ENCODE results near the gene IL17B. TPM values are rescaled to one million over a fixed set of nuclear protein-coding genes. Genes with fewer than 3 reads are reported as not detected.

IL17B gene
- total RNA-seq, 6 donors from 2014 or later, result 2.4 TPM; not detected in 5

DNA sequence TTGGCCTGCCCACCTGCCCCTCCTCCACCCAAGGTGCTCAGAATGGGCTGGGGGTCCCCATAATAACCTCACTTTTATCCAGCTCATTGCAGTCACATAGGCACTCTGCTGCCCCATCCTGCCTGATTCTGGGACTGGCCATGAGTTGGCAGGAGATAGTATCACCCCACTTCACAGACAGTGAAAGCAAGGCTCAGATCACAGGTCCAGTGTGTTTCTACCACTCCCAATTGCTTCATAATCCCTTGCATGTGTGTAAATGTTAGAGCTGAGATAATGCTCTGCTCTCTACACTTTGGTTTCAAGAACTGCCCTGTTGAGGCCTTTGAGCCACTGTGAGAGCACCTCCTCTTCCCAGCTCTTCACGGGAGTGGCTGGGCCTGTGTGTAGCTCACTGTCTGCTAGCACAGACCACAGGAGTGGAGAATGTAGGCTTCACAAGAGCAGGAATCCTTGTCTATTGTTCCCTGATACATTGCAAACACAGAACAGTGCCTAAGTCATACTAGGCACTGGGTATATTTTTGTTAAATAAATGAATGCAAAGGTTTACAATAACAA is 12.8 kb downstream of the IL17B start:
- Histone ChIP-seq H3K36me3 (no peaks in the 10 kb centered on the region), H3K27ac (no peak overlapping the region), H3K27me3 (no peaks in the 10 kb centered on the region), H3K9me3 (no peaks in the 10 kb centered on the region), H3K4me3 (no peak overlapping the region), H3K4me1 (peaks cover 0 to 8% (median 6%) of the 10 kb centered on the region in 4 donors)
- no peak for TF ChIP-seq POLR2A (IDR thresholded peaks at IDR 0.05)
- TF ChIP-seq POLR2AphosphoS5 (IDR thresholded peaks at IDR 0.05), result no peak
- TF ChIP-seq EP300 (IDR thresholded peaks at IDR 0.05), result no peak
- TF ChIP-seq, protein P1, sequence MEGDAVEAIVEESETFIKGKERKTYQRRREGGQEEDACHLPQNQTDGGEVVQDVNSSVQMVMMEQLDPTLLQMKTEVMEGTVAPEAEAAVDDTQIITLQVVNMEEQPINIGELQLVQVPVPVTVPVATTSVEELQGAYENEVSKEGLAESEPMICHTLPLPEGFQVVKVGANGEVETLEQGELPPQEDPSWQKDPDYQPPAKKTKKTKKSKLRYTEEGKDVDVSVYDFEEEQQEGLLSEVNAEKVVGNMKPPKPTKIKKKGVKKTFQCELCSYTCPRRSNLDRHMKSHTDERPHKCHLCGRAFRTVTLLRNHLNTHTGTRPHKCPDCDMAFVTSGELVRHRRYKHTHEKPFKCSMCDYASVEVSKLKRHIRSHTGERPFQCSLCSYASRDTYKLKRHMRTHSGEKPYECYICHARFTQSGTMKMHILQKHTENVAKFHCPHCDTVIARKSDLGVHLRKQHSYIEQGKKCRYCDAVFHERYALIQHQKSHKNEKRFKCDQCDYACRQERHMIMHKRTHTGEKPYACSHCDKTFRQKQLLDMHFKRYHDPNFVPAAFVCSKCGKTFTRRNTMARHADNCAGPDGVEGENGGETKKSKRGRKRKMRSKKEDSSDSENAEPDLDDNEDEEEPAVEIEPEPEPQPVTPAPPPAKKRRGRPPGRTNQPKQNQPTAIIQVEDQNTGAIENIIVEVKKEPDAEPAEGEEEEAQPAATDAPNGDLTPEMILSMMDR (IDR thresholded peaks at IDR 0.05), result no peak
- 87% methylated on average over 1 of the region's 1 CpG; no CpG with 5 or more reads in 1 of the 2 donors for WGBS, 2 donors
- no peak for ATAC-seq (ENCODE audit: low FRiP score in 2 of 2)
- DNase-seq, result no peak

- Histone ChIP-seq H3K27me3 (no peaks in the 10 kb centered on the region), H3K27ac (no peak overlapping the region), H3K36me3 (no peaks in the 10 kb centered on the region), H3K9me3 (no peaks in the 10 kb centered on the region), H3K4me3 (no peak overlapping the region), H3K4me1 (peaks cover 0 to 8% (median 6%) of the 10 kb centered on the region in 4 donors)
- no peak for DNase-seq
- WGBS, 2 donors, result 88 to 90% methylated on average over 6 of the region's 6 CpGs
- ATAC-seq (ENCODE audit: low FRiP score in 2 of 2), result no peak
- TF ChIP-seq POLR2AphosphoS5 (IDR thresholded peaks at IDR 0.05) (no peak), EP300 (IDR thresholded peaks at IDR 0.05) (no peak), POLR2A (IDR thresholded peaks at IDR 0.05) (no peak)
- TF ChIP-seq, protein P1 (IDR thresholded peaks at IDR 0.05), result no peak
These were observed 13.7 kb downstream of the IL17B start for GRCh38 chr5:149365418-149365817.

- TF ChIP-seq POLR2AphosphoS5 (IDR thresholded peaks at IDR 0.05) (no peak), EP300 (IDR thresholded peaks at IDR 0.05) (no peak), POLR2A (IDR thresholded peaks at IDR 0.05) (no peak)
- TF ChIP-seq, protein P1 (IDR thresholded peaks at IDR 0.05), result no peak
- no peak overlapping the region for H3K27ac ChIP-seq
- H3K9me3 ChIP-seq, result no peaks in the 10 kb centered on the region
- WGBS, 2 donors, result 87 to 93% methylated on average over 2 of the region's 2 CpGs
- no peak overlapping the region for H3K4me3 ChIP-seq
- DNase-seq (no peak), ATAC-seq (ENCODE audit: low FRiP score in 2 of 2) (no peak)
- no peaks in the 10 kb centered on the region for H3K36me3 ChIP-seq
- peaks cover 0 to 12% (median 6%) of the 10 kb centered on the region in 4 donors for H3K4me1 ChIP-seq
- H3K27me3 ChIP-seq, result no peaks in the 10 kb centered on the region
These were observed 14.4 kb downstream of the IL17B start for GRCh38 chr5:149364719-149365118.

GRCh38 chr5:149363936-149364335 is 15.2 kb downstream of the IL17B start:
- H3K9me3 ChIP-seq, result no peaks in the 10 kb centered on the region
- WGBS, 2 donors, result 90 to 97% methylated on average over 9 of the region's 9 CpGs
- no peaks in the 10 kb centered on the region for H3K36me3 ChIP-seq
- ATAC-seq (ENCODE audit: low FRiP score in 2 of 2) (no peak), DNase-seq (no peak)
- peaks cover 0 to 13% (median 6%) of the 10 kb centered on the region in 4 donors for H3K4me1 ChIP-seq
- H3K27me3 ChIP-seq, result no peaks in the 10 kb centered on the region
- TF ChIP-seq POLR2AphosphoS5 (IDR thresholded peaks at IDR 0.05) (no peak), POLR2A (IDR thresholded peaks at IDR 0.05) (no peak), EP300 (IDR thresholded peaks at IDR 0.05) (no peak)
- TF ChIP-seq, protein P1 (IDR thresholded peaks at IDR 0.05), result no peak
- no peak overlapping the region for H3K27ac ChIP-seq
- H3K4me3 ChIP-seq, result no peak overlapping the region

DNA sequence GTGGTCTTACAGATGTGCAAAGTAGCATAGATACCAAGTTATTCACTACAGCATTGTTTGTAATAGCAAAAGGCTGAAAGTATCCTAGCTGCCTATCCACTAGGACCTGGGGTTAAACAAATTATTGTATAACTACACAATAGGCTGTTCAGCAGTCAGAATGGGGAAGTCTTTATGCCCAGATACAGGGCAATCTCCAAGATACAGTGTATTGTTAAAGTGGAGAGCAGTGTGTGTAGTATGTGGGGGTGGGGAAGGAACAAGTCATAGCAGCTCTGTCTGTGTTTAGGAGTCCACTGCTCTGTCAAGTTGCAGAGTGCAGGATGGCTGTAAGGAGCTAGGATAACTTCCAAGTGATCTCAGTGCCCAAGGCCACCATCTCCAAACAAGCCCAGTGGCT is 15.7 kb downstream of the IL17B start:
- H3K27me3 ChIP-seq, result no peaks in the 10 kb centered on the region
- TF ChIP-seq POLR2A (IDR thresholded peaks at IDR 0.05) (no peak), POLR2AphosphoS5 (IDR thresholded peaks at IDR 0.05) (no peak), EP300 (IDR thresholded peaks at IDR 0.05) (no peak)
- TF ChIP-seq, protein P1 (IDR thresholded peaks at IDR 0.05), result no peak
- peaks cover 4 to 16% (median 9%) of the 10 kb centered on the region in 4 donors for H3K4me1 ChIP-seq
- H3K9me3 ChIP-seq, result no peaks in the 10 kb centered on the region
- H3K36me3 ChIP-seq, result no peaks in the 10 kb centered on the region
- no peak overlapping the region for H3K4me3 ChIP-seq
- H3K27ac ChIP-seq, result no peak overlapping the region
- no peak for DNase-seq
- ATAC-seq (ENCODE audit: low FRiP score in 2 of 2), result no peak

All from upper lobe of left lung (tissue), 6 donors.